ENCODE results near the gene RPL22L1. TPM values are rescaled to one million over a fixed set of nuclear protein-coding genes. Genes with fewer than 3 reads are reported as not detected.

The RPL22L1 gene
- total RNA-seq, 1 donor from 2014 or later: 43.7 TPM

GRCh38 chr3:170876537-170876936, 6.5 kb upstream of the RPL22L1 start:
- TF ChIP-seq CTCF (IDR thresholded peaks at IDR 0.05): no peak
- H3K27me3 Mint-ChIP-seq (ENCODE audit: unreplicated experiment): no peaks in the 10 kb centered on the region
- H3K4me3 Mint-ChIP-seq (ENCODE audit: unreplicated experiment): no peak overlapping the region
- no peaks in the 10 kb centered on the region for H3K4me1 Mint-ChIP-seq (ENCODE audit: unreplicated experiment)
- no peak overlapping the region for H3K27ac Mint-ChIP-seq (ENCODE audit: unreplicated experiment)
- H3K9me3 Mint-ChIP-seq (ENCODE audit: unreplicated experiment): peaks cover 8% of the 10 kb centered on the region
- no peak for DNase-seq (ENCODE audit: extremely low spot score, unreplicated experiment)
- H3K36me3 Mint-ChIP-seq (ENCODE audit: unreplicated experiment): peaks cover 5% of the 10 kb centered on the region

- no peak for TF ChIP-seq CTCF (IDR thresholded peaks at IDR 0.05)
- peaks cover 27% of the 10 kb centered on the region for H3K36me3 Mint-ChIP-seq (ENCODE audit: unreplicated experiment)
- peaks cover 5% of the 10 kb centered on the region for H3K9me3 Mint-ChIP-seq (ENCODE audit: unreplicated experiment)
- DNase-seq (ENCODE audit: extremely low spot score, unreplicated experiment): no peak
- peak overlapping the region; percentile 92 for H3K4me3 Mint-ChIP-seq (ENCODE audit: unreplicated experiment)
- peaks cover 26% of the 10 kb centered on the region for H3K4me1 Mint-ChIP-seq (ENCODE audit: unreplicated experiment)
- no peaks in the 10 kb centered on the region for H3K27me3 Mint-ChIP-seq (ENCODE audit: unreplicated experiment)
- peak overlapping the region; percentile 98 for H3K27ac Mint-ChIP-seq (ENCODE audit: unreplicated experiment)
These were observed 780 bp downstream of the RPL22L1 start for GRCh38 chr3:170869239-170869590.

GRCh38 chr3:170868577-170869238, 1.3 kb downstream of the RPL22L1 start:
- peak overlapping the region; percentile 98 for H3K27ac Mint-ChIP-seq (ENCODE audit: unreplicated experiment)
- TF ChIP-seq CTCF (IDR thresholded peaks at IDR 0.05): no peak
- no peaks in the 10 kb centered on the region for H3K27me3 Mint-ChIP-seq (ENCODE audit: unreplicated experiment)
- H3K4me3 Mint-ChIP-seq (ENCODE audit: unreplicated experiment): peak overlapping the region; percentile 92
- no peak for DNase-seq (ENCODE audit: extremely low spot score, unreplicated experiment)
- peaks cover 26% of the 10 kb centered on the region for H3K4me1 Mint-ChIP-seq (ENCODE audit: unreplicated experiment)
- H3K9me3 Mint-ChIP-seq (ENCODE audit: unreplicated experiment): no peaks in the 10 kb centered on the region
- H3K36me3 Mint-ChIP-seq (ENCODE audit: unreplicated experiment): peaks cover 27% of the 10 kb centered on the region

- no peaks in the 10 kb centered on the region for H3K27me3 Mint-ChIP-seq (ENCODE audit: unreplicated experiment)
- no peak overlapping the region for H3K4me3 Mint-ChIP-seq (ENCODE audit: unreplicated experiment)
- peak overlapping the region; percentile 11 for H3K27ac Mint-ChIP-seq (ENCODE audit: unreplicated experiment)
- peaks cover 27% of the 10 kb centered on the region for H3K36me3 Mint-ChIP-seq (ENCODE audit: unreplicated experiment)
- no peak for DNase-seq (ENCODE audit: extremely low spot score, unreplicated experiment)
- H3K4me1 Mint-ChIP-seq (ENCODE audit: unreplicated experiment): peaks cover 26% of the 10 kb centered on the region
- H3K9me3 Mint-ChIP-seq (ENCODE audit: unreplicated experiment): no peaks in the 10 kb centered on the region
- no peak for TF ChIP-seq CTCF (IDR thresholded peaks at IDR 0.05)
These were observed 2.7 kb downstream of the RPL22L1 start for GRCh38 chr3:170867143-170867937.

- no peak for DNase-seq (ENCODE audit: extremely low spot score, unreplicated experiment)
- Mint-ChIP-seq H3K4me1 (ENCODE audit: unreplicated experiment) (peaks cover 26% of the 10 kb centered on the region), H3K36me3 (ENCODE audit: unreplicated experiment) (peaks cover 27% of the 10 kb centered on the region), H3K27ac (ENCODE audit: unreplicated experiment) (no peak overlapping the region), H3K4me3 (ENCODE audit: unreplicated experiment) (no peak overlapping the region), H3K27me3 (ENCODE audit: unreplicated experiment) (no peaks in the 10 kb centered on the region), H3K9me3 (ENCODE audit: unreplicated experiment) (no peaks in the 10 kb centered on the region)
- no peak for TF ChIP-seq CTCF (IDR thresholded peaks at IDR 0.05)
These were observed 3.5 kb downstream of the RPL22L1 start for GRCh38 chr3:170866499-170866898.
